ENCODE results near the gene RING1. TPM values are rescaled to one million over a fixed set of nuclear protein-coding genes. Genes with fewer than 3 reads are reported as not detected.

Gene RING1
- total and polyA plus RNA-seq, 2 experiments from 2014 or later, result 25.6 to 32.5 TPM

DNA sequence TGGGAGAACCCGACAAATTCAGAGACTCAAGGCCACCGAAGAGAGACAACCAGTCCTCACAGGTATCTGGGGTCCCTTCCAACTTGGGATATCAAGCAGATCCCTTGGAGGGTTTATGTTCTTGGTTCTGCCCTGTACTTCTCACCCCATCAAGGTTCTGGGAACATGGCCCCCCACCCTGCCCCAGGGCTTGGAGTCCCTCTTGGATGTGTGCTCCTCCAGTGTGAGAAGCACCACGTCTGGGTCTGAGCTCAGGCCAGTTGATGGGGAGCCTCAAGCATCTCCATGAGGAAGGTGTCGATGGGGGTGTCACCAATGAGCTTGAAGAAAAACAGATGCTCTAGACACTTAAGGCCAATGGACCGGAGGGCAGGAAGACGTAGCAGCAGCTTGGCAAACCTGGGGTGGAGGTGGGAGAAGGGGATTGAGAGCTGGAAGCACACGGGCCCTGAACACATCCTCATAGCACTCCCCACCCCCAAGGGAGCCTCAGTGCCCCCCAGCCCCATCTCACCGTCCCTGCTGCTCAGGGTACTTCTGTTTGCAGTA lies 13.8 kb upstream of the RING1 start:
- no peak for DNase-seq (ENCODE audit: low spot score)

DNA sequence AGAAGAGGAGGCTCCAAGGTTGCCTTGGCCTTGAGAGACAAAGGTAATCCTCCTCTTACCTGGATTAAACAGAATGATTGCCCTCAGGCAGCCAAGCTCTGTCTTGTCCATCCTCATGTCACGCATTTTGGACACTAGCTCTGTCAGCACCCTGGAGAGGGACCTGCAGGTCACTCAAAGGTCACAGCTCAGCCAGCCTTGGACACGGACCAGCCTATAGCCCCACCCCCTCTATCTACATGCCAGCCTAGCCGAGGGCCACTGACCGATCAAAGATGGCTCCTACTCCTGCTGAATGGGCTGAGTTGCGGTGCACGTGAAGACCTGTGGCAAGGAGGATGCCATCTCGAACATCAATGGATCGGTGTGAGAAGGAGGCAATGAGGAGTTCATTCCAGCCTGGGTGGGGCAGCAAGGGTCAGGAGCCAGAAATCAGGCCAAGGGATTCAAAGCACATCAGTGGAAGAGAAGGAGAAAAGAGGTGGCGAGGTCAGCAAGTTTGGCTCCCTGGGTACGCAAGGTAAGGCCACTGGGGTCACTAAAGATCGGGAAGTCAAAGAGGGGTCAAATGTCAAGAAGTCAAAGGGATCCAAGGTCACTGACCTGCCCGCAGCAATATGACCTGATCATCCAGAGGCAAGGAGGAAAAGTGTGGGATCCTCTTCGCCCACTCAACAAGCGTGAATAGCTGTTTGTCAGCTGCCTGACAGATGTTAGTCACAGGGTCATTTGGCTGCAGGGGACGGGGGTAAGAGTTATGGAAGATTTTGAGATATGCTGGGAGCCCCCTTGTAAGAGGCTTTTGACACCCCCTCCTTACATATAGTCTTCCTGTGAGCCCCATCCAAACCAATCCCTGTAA lies 12.8 kb upstream of the RING1 start:
- Histone ChIP-seq H3K4me2 (no peak overlapping the region), H4K20me1 (ENCODE audit: insufficient read depth, poor library complexity, severe bottlenecking) (peaks cover 24% of the 10 kb centered on the region), H3K79me2 (peaks cover 30% of the 10 kb centered on the region), H3K36me3 (replicated peaks; ENCODE audit: insufficient read depth, low read depth) (no peaks in the 10 kb centered on the region), H2AFZ (no peak overlapping the region), H3K9me3 (ENCODE audit: low read depth) (no peaks in the 10 kb centered on the region), H3K27ac (no peak overlapping the region), H3K4me3 (no peak overlapping the region), H3K27me3 (peaks cover 20% of the 10 kb centered on the region), H3K9me2 (replicated peaks; ENCODE audit: insufficient read depth) (no peaks in the 10 kb centered on the region), H3K4me1 (ENCODE audit: insufficient read depth) (peaks cover 20% of the 10 kb centered on the region)
- TF ChIP-seq, protein P1, sequence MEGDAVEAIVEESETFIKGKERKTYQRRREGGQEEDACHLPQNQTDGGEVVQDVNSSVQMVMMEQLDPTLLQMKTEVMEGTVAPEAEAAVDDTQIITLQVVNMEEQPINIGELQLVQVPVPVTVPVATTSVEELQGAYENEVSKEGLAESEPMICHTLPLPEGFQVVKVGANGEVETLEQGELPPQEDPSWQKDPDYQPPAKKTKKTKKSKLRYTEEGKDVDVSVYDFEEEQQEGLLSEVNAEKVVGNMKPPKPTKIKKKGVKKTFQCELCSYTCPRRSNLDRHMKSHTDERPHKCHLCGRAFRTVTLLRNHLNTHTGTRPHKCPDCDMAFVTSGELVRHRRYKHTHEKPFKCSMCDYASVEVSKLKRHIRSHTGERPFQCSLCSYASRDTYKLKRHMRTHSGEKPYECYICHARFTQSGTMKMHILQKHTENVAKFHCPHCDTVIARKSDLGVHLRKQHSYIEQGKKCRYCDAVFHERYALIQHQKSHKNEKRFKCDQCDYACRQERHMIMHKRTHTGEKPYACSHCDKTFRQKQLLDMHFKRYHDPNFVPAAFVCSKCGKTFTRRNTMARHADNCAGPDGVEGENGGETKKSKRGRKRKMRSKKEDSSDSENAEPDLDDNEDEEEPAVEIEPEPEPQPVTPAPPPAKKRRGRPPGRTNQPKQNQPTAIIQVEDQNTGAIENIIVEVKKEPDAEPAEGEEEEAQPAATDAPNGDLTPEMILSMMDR (IDR thresholded peaks at IDR 0.05; ENCODE audit: poor library complexity), result no peak
- TF ChIP-seq EZH2 (IDR thresholded peaks at IDR 0.05; ENCODE audit: borderline replicate concordance) (no peak), EZH2phosphoT487 (IDR thresholded peaks at IDR 0.05; ENCODE audit: low read depth, severe bottlenecking, unreplicated experiment) (no peak)
- WGBS (ENCODE audit: low lambda C conversion rate, missing lambda C conversion rate), result 86% methylated on average over 15 of the region's 15 CpGs
- DNase-seq (ENCODE audit: low spot score), result no peak

More for the DNA sequence above, 13.8 kb upstream of the RING1 start:
- Histone ChIP-seq H3K9me3 (ENCODE audit: low read depth) (no peaks in the 10 kb centered on the region), H4K20me1 (ENCODE audit: insufficient read depth, poor library complexity, severe bottlenecking) (peaks cover 22% of the 10 kb centered on the region), H3K27me3 (peaks cover 20% of the 10 kb centered on the region), H3K9me2 (replicated peaks; ENCODE audit: insufficient read depth) (no peaks in the 10 kb centered on the region), H2AFZ (no peak overlapping the region), H3K4me3 (no peak overlapping the region), H3K4me1 (ENCODE audit: insufficient read depth) (peaks cover 20% of the 10 kb centered on the region), H3K36me3 (replicated peaks; ENCODE audit: insufficient read depth, low read depth) (no peaks in the 10 kb centered on the region), H3K4me2 (no peak overlapping the region), H3K27ac (no peak overlapping the region), H3K79me2 (peaks cover 24% of the 10 kb centered on the region)
- 56% methylated on average over 7 of the region's 8 CpGs for WGBS (ENCODE audit: low lambda C conversion rate, missing lambda C conversion rate)
- no peak for TF ChIP-seq EZH2phosphoT487 (IDR thresholded peaks at IDR 0.05; ENCODE audit: low read depth, severe bottlenecking, unreplicated experiment)

DNA sequence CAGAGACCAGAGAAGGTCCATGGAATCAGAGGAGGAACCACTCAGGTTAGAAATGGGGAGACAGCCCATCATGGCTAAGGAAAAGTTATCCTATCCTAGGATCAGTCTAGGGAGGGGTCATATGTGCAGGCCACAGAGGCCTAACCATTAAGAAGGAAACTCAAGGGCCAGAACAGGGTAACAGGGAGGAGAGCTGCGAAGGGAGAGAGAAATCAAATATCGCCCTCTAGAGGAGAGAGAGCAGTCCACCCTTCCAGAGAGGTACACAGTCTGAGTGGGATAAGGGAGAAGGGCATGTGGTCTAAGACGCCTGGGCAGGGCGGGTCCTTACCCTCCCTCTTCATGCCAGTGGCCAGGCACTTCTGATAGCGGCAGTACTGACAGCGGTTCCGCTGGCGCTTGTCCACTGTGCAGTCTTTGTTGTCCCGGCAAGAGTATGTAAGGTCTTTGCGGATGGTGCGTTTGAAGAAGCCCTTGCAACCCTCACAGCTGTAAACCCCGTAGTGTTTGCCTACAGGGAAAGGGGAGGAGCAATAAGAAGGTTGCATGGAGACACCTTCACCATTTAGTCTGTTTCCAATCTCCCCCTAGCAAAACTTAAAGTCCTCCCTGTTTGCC lies 10.8 kb upstream of the RING1 start:
- Histone ChIP-seq H3K4me1 (ENCODE audit: insufficient read depth) (peaks cover 21% of the 10 kb centered on the region), H3K27me3 (peaks cover 4% of the 10 kb centered on the region), H3K9me3 (ENCODE audit: low read depth) (no peaks in the 10 kb centered on the region), H3K4me2 (peak overlapping the region; percentile 96), H3K9me2 (replicated peaks; ENCODE audit: insufficient read depth) (no peaks in the 10 kb centered on the region), H3K27ac (no peak overlapping the region), H3K4me3 (no peak overlapping the region), H3K79me2 (peaks cover 47% of the 10 kb centered on the region), H3K36me3 (replicated peaks; ENCODE audit: insufficient read depth, low read depth) (no peaks in the 10 kb centered on the region), H4K20me1 (ENCODE audit: insufficient read depth, poor library complexity, severe bottlenecking) (peaks cover 31% of the 10 kb centered on the region), H2AFZ (no peak overlapping the region)
- TF ChIP-seq EZH2 (IDR thresholded peaks at IDR 0.05; ENCODE audit: borderline replicate concordance) (no peak), EZH2phosphoT487 (IDR thresholded peaks at IDR 0.05; ENCODE audit: low read depth, severe bottlenecking, unreplicated experiment) (no peak)
- TF ChIP-seq, protein P1 (IDR thresholded peaks at IDR 0.05; ENCODE audit: poor library complexity), result peak; percentile 70
- 43% methylated on average over 12 of the region's 12 CpGs for WGBS (ENCODE audit: low lambda C conversion rate, missing lambda C conversion rate)
- peak; percentile 84 for DNase-seq (ENCODE audit: low spot score)
